Activated CD4-positive, alpha-beta T cell treated with anti-CD3 and anti-CD28 coated beads, Interleukin-2, amount 50 U/mL, for 1 hour (primary cell): ENCODE measurements around the gene LRRFIP1.

Experiments
- DNase-seq: peaks from one replicate; pipeline ENCODE4 v3.0.0-alpha.2; 2020

The LRRFIP1 gene

DNA sequence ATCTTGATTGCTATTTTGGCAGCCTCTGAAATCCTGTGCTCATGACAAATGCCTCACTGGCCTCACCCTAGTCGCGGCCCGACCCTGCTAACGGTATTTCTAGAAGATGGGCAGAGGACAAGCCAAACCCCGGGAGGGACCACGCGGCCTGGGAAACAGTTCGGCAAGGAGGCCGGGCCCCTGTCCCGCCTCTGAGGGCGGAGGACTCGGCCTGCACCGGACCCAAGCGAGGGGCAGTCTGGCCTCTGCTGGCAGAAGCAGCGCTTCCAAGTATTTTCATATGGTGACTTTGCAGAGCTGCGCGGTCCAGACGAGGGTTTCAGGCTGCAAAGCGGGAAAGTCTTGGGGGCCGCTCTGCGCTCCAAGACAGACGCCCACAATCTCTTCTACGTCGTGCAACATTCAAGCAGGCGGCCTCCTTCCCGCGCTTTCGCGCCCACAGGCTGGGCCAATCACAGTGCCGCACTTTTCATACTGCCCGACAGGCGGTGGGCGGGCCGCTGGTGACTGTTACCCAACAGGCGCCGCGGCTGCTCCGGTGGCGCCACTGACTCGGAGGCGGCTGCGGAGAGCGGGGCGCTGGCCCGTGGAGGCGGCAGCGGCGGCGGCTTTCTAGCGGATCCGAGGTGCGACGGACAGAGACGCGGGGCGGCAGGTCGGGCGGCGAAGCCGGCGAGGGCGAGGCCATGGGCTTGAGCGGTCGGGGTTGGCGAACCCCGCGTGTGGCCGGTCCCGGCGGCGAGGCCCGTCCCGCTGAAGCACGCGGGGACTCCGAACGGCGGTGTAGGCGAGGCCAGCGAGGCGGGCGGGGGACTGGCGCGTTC lies 171.1 kb downstream of the LRRFIP1 start, which contains the start of gene RBM44:
Gene RBM44, plus strand, starts transcription at position 544 of the 824 bp plus-strand sequence. CDS start 14,831 bp downstream, outside the sequence.
- no peak for DNase-seq

DNA sequence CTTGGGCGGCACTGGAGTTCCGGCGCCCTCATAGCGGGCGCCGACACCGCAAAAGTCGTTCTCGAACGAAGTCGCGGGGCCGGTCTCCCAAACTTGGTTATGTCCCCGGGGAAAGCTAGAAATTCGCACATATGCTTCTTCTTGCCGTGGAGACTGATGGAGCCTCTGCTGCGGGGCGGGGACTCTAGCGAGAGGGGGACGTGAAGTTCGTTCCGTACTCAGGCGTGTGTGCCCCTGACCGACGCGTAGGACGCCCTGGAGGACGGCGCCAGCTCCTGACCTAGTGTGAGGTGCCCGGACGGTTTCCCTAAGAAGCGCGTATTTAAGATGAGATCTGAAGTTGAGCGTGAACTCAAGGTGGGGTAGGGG lies 171.7 kb downstream of the LRRFIP1 start:
- DNase-seq, result no peak

DNA sequence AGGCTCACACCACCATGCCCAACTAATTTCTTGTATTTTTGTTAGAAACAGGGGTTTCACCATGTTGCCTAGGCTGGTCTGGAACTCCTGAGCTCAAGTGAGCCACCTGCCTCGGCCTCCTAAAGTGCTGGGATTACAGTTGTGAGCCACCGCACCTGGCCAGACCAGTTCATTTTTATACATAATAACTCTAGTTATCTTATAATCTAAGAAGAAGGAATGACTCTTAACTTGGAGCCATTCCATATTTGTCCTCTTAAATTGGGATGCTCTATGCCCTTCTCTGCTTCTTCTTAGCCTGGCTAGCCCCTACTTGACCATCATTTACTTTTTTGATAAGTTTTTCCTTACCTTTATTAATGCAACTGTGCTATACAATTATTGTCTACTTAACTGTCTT lies 174.1 kb downstream of the LRRFIP1 start:
- no peak for DNase-seq

DNA sequence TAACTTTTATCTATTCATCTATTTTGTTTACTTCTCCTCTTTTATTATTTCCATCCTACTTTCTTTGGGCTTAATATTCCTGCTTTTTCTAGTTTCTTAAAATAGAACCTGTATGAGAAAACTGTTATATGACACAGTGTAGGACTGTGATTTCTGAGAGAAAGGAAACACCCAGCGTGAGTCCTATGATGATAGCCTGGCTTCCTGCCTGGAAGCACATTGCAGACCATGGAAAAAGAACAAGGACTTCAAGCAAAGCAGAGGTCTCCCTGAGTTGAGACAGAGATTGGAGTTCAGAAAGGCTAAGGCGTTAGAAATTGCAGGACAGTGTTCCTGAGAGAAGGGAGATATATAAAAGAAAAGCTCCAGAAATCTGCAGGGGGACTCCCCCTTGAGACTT lies 178.9 kb downstream of the LRRFIP1 start:
- DNase-seq, result no peak

DNA sequence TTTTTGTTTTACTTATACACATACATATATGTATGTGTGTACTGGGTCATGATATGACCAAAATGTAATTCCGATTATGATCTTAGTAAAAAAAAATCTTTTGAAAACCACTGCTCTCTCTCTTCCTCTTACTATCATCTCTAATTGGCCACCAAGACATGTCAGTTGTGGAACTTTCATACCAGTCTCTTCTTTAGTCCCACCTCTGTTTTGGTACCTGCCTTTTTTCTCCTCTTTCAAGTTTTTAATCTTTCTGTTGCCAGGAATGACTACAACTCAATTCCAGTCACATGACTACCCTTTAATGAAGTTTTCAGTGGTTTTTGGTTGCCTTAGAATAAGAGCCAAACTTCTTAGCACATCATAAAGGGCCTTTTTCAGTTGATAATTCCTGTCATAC lies 188.2 kb downstream of the LRRFIP1 start:
- no peak for DNase-seq

DNA sequence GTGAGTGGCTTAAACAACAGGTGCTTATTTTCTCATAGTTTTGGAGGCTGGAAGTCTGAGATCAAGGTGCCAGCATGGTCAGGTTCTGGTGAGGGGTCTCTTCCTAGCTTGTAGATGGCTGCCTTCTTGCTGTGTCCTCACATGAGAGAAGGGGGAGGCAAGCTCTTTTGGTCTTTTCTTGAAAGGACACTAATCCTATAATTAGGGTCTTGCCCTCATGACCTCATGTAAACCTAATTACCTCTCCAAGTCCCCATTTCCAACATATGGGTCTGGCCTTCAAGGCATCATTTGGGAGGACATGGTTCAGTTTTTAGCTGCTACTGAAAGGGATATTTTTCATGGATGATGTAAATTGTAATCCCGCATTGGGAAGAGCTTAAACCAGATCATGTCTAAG lies 189.1 kb downstream of the LRRFIP1 start:
- no peak for DNase-seq

DNA sequence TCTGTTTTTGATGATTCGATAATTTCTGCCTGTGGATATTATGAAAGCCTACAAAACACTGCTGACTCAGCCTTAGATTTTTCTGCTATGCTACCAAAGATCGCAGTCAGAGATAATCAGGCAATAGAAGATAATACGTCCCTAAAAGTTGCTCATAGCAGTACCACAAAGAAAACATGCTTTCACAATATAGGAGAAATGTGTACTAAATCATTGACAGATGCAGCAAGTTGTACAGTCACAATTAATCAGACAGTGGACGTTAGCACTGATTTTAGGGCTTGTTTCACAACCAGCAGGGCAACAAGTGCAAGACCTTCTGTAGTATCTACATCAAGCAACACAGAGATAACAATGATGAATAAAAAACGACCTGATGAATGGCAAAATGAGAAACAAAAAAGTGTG lies 190.7 kb downstream of the LRRFIP1 start:
- DNase-seq, result no peak

DNA sequence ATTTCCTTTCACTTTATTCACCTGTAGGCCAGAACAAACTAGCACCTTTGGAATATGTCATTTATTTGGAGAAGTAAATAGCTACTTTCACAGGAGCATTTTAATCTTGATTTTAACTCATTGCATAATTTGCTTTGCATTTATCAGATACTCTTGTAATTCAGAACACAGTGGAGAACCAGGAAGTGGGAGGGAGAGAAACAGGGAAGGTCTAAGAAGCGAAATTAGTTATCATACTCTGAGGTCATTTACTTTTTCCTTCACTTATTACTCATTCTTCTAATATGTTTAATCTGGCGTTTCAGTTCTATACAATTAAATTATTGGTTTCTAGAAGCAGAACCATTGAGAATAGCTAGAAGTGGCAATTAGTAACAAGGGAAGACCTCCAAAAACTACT lies 191.8 kb downstream of the LRRFIP1 start:
- no peak for DNase-seq

DNA sequence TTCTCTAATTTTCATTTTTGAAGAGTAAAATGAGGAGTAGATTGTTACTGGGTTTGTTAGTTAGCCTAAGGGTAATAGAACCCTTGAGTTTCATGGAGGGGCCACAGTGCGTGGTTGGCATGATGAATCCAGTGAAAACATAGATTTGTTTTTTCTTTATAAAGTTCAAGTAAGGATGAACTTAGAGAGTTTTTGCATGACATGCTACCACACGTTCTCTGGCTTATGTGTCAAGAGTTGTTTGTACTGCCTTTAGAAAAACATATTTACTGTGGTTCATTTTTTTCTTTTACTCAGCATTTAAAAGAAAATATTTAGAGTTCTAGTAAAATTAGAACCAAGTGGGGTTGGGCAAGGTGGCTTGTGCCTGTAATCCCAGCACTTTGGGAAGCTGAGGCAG lies 193.0 kb downstream of the LRRFIP1 start:
- DNase-seq, result no peak

DNA sequence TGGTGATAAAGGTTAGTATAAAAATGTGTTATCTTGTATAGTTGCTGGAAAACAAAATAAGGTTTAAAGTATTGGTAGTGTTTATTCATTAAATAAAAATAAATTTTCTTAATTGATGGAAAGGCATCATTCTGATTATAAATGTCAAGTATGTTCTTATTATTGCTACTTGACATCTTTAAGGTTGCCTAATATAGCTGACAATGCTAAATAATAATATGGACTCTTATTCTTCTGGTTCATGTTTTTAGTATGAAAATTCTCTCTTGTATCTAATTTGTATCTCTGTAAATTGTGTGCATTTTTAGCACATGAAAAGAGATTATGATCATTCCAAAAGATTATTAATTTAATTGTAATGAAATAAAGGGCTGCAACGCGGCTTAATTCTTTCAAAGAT lies 196.2 kb downstream of the LRRFIP1 start:
- DNase-seq, result no peak

DNA sequence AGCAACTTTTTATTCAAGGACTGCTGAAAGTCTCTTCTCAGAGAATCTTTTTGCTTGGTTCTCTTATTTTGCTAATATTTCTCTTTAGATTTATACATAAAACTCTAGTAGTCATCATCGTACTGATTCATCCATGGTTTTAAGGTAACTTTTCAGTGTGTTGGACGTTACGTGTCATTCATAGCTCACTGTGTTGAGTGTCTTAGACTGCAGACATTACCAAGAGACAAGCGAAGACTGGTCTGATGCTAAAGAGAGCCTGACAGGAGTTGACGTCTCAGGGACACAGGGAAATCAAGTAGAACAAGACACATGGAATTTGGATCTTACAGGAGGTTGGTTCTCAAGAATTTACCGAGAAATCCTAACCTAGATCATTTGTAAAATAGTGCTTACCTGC lies 196.7 kb downstream of the LRRFIP1 start:
- no peak for DNase-seq

DNA sequence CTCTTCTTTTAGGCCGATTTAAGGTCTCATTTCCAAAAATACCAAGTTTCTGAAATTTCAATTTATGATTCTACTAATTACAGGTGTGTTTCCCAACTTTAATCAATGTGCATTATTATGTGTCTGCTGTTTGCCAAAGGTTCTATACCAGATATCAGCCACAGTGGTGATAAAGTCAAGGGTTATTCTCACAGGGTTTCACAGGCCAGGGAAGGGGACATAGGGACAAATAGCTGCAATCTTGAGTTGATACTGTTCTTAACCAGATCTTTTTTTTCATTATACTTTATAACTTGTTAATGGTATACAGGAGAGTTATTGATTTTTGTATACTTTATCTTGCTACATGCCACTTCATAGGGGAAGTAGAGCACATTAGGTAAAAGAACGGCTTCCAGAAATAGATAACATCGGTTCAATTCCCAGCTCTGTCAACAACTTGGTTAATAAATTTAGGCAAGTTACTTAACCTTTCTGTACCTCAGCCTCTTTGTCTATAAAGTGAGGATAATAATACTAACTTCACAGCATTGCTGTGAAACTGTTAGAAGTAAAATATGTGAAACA lies 200.1 kb downstream of the LRRFIP1 start:
- DNase-seq, result no peak
